Mammary epithelial cell (primary cell): ENCODE measurements around the gene GNA12.

ENCODE experiments used
- CTCF ChIP-seq, 2 donors: IDR thresholded peaks in 1 of 2; conservative IDR thresholded peaks in 1 of 2; 2 replicates each; pipeline ENCODE4 v1.5.1; 2011 to 2012; ENCODE audit warnings: inconsistent platforms in 2 of 2, low read length in 2 of 2, mild to moderate bottlenecking in 2 of 2, control low read depth in 1 of 2, low read depth in 1 of 2; ENCODE audit not compliant: insufficient read depth in 1 of 2; ENCODE audit errors: extremely low read depth in 1 of 2
- EZH2 ChIP-seq: IDR thresholded peaks from 2 replicates; pipeline ENCODE4 v1.6.1; 2012; ENCODE audit warnings: low read length, inconsistent platforms, borderline replicate concordance

- TF ChIP-seq CTCF (conservative IDR thresholded peaks at IDR 0.05 in 1 of 2, IDR thresholded peaks at IDR 0.05 in 1 of 2; ENCODE audit: extremely low read depth in 1 of 2, insufficient read depth in 1 of 2, low read depth in 1 of 2, low read length in 2 of 2), result no peak
- no peak for TF ChIP-seq EZH2
Observed at GRCh38 chr7:2873686-2874551, 29.8 kb upstream of the GNA12 start.
